Esophagus squamous epithelium (tissue), 4 donors: ENCODE measurements around the gene CEACAM16.

Experiments used
- CTCF ChIP-seq, 6 experiments: fragments of 450-650 bp in 4 of 6; fragments of 200-600 bp in 2 of 6; sonication (generic) in 2 of 6; IDR thresholded peaks; one replicate each; pipeline ENCODE4 v1.5.1; 2016 to 2019; ENCODE audit warnings: antibody characterized with exemption in 6 of 6, mild to moderate bottlenecking in 4 of 6, moderate library complexity in 4 of 6
- POLR2A ChIP-seq, 4 donors: fragments of 450-650 bp; IDR thresholded peaks; one replicate each; pipeline ENCODE4 v1.6.1; 2017; ENCODE audit warnings: antibody characterized with exemption in 4 of 4, mild to moderate bottlenecking in 4 of 4, moderate library complexity in 3 of 4

- TF ChIP-seq POLR2A (IDR thresholded peaks at IDR 0.05) (no peak), CTCF (IDR thresholded peaks at IDR 0.05) (no peak)
These were observed 40.8 kb upstream of the CEACAM16 start for GRCh38 chr19:44658069-44658733.
